WTC11 (cell line): ENCODE measurements around the gene SOX8. TPM values are rescaled to one million over a fixed set of nuclear protein-coding genes. Genes with fewer than 3 reads are reported as not detected.

Experiments used
- ATAC-seq: fragments of 200-7000 bp; cut with Tn5 transposase; 2 replicates; pipeline ENCODE4 v1.10.0; 2021; ENCODE audit warnings: mild to moderate bottlenecking, moderate library complexity
- CTCF ChIA-PET: fragments of 300-600 bp; sonication (Branson Sonifier 250); formaldehyde crosslinking; loops from one replicate; lab custom pipeline; 2021; ENCODE audit warnings: antibody characterized with exemption; lab: Charles Lee
- POLR2A ChIA-PET: fragments of 350-600 bp; sonication (Branson Sonifier 250); formaldehyde crosslinking; loops from one replicate; lab custom pipeline; 2021; ENCODE audit warnings: antibody characterized with exemption; lab: Charles Lee
- DNase-seq: peaks from one replicate; pipeline ENCODE4 v3.0.0; 2021; ENCODE audit warnings: low spot score
- H3K27ac Mint-ChIP-seq: 2 replicates; pipeline ENCODE4 v1.8.0; 2021; ENCODE audit warnings: mixed read lengths
- H3K27me3 Mint-ChIP-seq: 2 replicates; pipeline ENCODE4 v1.8.0; 2021; ENCODE audit warnings: low read depth, mild to moderate bottlenecking, moderate library complexity, mixed read lengths
- H3K36me3 Mint-ChIP-seq: 2 replicates; pipeline ENCODE4 v1.8.0; 2021; ENCODE audit warnings: mixed read lengths
- H3K4me1 Mint-ChIP-seq: 2 replicates; pipeline ENCODE4 v1.8.0; 2022; ENCODE audit warnings: mixed read lengths
- H3K4me3 Mint-ChIP-seq: 2 replicates; pipeline ENCODE4 v1.8.0; 2021; ENCODE audit warnings: mild to moderate bottlenecking, moderate library complexity, mixed read lengths
- H3K9me3 Mint-ChIP-seq: 2 replicates; pipeline ENCODE4 v1.8.0; 2021; ENCODE audit warnings: mixed read lengths
- ATF1 ChIP-seq: sonication (generic); formaldehyde crosslinking; IDR thresholded peaks from 2 replicates; pipeline ENCODE4 v1.8.1; 2023; ENCODE audit warnings: mild to moderate bottlenecking, moderate library complexity, missing genetic modification reagents
- ATF3 ChIP-seq: sonication (generic); formaldehyde crosslinking; conservative IDR thresholded peaks from 2 replicates; pipeline ENCODE4 v1.8.1; 2022; ENCODE audit warnings: mild to moderate bottlenecking, missing genetic modification reagents
- E2F4 ChIP-seq: sonication (generic); formaldehyde crosslinking; IDR thresholded peaks from 2 replicates; pipeline ENCODE4 v1.8.1; 2022; ENCODE audit warnings: low read depth, mild to moderate bottlenecking, moderate library complexity, missing genetic modification reagents, borderline replicate concordance
- GRHL2 ChIP-seq: fragments of 250-450 bp; sonication (Bioruptor Pico); IDR thresholded peaks from 2 replicates; pipeline ENCODE4 v1.8.0; 2022; ENCODE audit warnings: mild to moderate bottlenecking, moderate library complexity; ENCODE audit not compliant: insufficient replicate concordance, severe bottlenecking
- GTF2I ChIP-seq: fragments of 250-450 bp; sonication (Bioruptor Pico); conservative IDR thresholded peaks from 2 replicates; pipeline ENCODE4 v1.4.0; 2021; ENCODE audit warnings: mild to moderate bottlenecking
- SMAD3 ChIP-seq: sonication (generic); formaldehyde crosslinking; IDR thresholded peaks from 2 replicates; pipeline ENCODE4 v1.8.0; 2022; ENCODE audit warnings: missing genetic modification reagents, mild to moderate bottlenecking, borderline replicate concordance
- USF2 ChIP-seq: sonication (generic); formaldehyde crosslinking; IDR thresholded peaks from 2 replicates; pipeline ENCODE4 v1.8.1; 2023; ENCODE audit warnings: mild to moderate bottlenecking, missing genetic modification reagents, moderate library complexity
- ZBTB43 ChIP-seq: sonication (generic); formaldehyde crosslinking; IDR thresholded peaks from 2 replicates; pipeline ENCODE4 v1.8.1; 2023; ENCODE audit warnings: mild to moderate bottlenecking, missing genetic modification reagents
- ZMAT4 ChIP-seq: fragments of 250-450 bp; sonication (Bioruptor Pico); IDR thresholded peaks from 2 replicates; pipeline ENCODE4 v1.9.0; 2021; ENCODE audit warnings: mild to moderate bottlenecking
- ZNF121 ChIP-seq: sonication (generic); formaldehyde crosslinking; IDR thresholded peaks from 2 replicates; pipeline ENCODE4 v1.8.0; 2023; ENCODE audit warnings: missing genetic modification reagents
- ZNF281 ChIP-seq: sonication (generic); formaldehyde crosslinking; IDR thresholded peaks from 2 replicates; pipeline ENCODE4 v1.8.0; 2023; ENCODE audit warnings: mild to moderate bottlenecking, missing genetic modification reagents
- ZNF423 ChIP-seq: fragments of 250-450 bp; sonication (Bioruptor Pico); IDR thresholded peaks from 2 replicates; pipeline ENCODE4 v2.1.2; 2022; ENCODE audit warnings: mild to moderate bottlenecking, moderate library complexity
- ZNF425 ChIP-seq: fragments of 250-450 bp; sonication (Bioruptor Pico); conservative IDR thresholded peaks from 2 replicates; pipeline ENCODE4 v1.9.0; 2021; ENCODE audit warnings: mild to moderate bottlenecking
- ZNF671 ChIP-seq: fragments of 250-450 bp; sonication (Bioruptor Pico); IDR thresholded peaks from 2 replicates; pipeline ENCODE4 v1.8.0; 2021; ENCODE audit warnings: mild to moderate bottlenecking
- total RNA-seq: library from RNA; stranded (reverse); gene quantifications from 3 replicates; pipeline ENCODE4 v1.2.3, GENCODE V29; 2021

SOX8 gene
- total RNA-seq, 1 experiment from 2014 or later, result 12.3 TPM

- TF ChIP-seq USF2 (CRISPR knock-in tag) (no peak), ZNF281 (CRISPR knock-in tag) (no peak), ZNF423 (no peak), ZNF121 (CRISPR knock-in tag) (no peak)
Observed at GRCh38 chr16:1012135-1012534, 30.6 kb downstream of the SOX8 start (continued).

GRCh38 chr16:1012722-1013592 lies 31.4 kb downstream of the SOX8 start:
- ChIA-PET POLR2A (interaction anchor here (0.6 kb wide), 1 partner anchor 140 kb away, joined by 3 read pairs; no protein-coding TSS in a partner anchor), CTCF (interaction anchor here (1.8 kb wide), 1 partner anchor 43 kb away, joined by 5 read pairs; no protein-coding TSS in a partner anchor)
- Mint-ChIP-seq H3K27ac (no peak overlapping the region), H3K9me3 (no peaks in the 10 kb centered on the region), H3K36me3 (no peaks in the 10 kb centered on the region), H3K4me3 (no peak overlapping the region), H3K4me1 (no peaks in the 10 kb centered on the region), H3K27me3 (no peaks in the 10 kb centered on the region)
- TF ChIP-seq GTF2I (CRISPR knock-in tag) (no peak), ZBTB43 (CRISPR knock-in tag) (0 out of 2 replicates have a peak, but pooled peaks have one; percentile 79)
- no peak for ATAC-seq
- no peak for DNase-seq

GRCh38 chr16:1013593-1013900 lies 32.0 kb downstream of the SOX8 start:
- no peak for ATAC-seq
- CTCF ChIA-PET, result interaction anchor here (1.8 kb wide), 1 partner anchor 42 kb away, joined by 5 read pairs; no protein-coding TSS in a partner anchor
- no peak for TF ChIP-seq GRHL2
- no peak for TF ChIP-seq ZMAT4 (CRISPR knock-in tag)
- no peak for TF ChIP-seq ZNF425 (CRISPR knock-in tag)
- TF ChIP-seq, all 79 proteins: peak for 0
- no peak for DNase-seq
- Mint-ChIP-seq H3K36me3 (no peaks in the 10 kb centered on the region), H3K9me3 (no peaks in the 10 kb centered on the region), H3K27ac (no peak overlapping the region), H3K27me3 (no peaks in the 10 kb centered on the region), H3K4me1 (no peaks in the 10 kb centered on the region), H3K4me3 (no peak overlapping the region)
- POLR2A ChIA-PET, result interaction anchor here (0.6 kb wide), 1 partner anchor 140 kb away, joined by 3 read pairs; no protein-coding TSS in a partner anchor

GRCh38 chr16:1014221-1014620 lies 32.7 kb downstream of the SOX8 start:
- no peak for DNase-seq
- H3K27me3 Mint-ChIP-seq, result no peaks in the 10 kb centered on the region
- ATAC-seq, result no peak
- H3K9me3 Mint-ChIP-seq, result no peaks in the 10 kb centered on the region
- no peaks in the 10 kb centered on the region for H3K4me1 Mint-ChIP-seq
- ChIA-PET CTCF (interaction anchor here (1.8 kb wide), 1 partner anchor 41 kb away, joined by 5 read pairs; no protein-coding TSS in a partner anchor), POLR2A (no interaction called here)
- TF ChIP-seq ATF3 (CRISPR knock-in tag) (no peak), ZNF281 (CRISPR knock-in tag) (no peak), E2F4 (CRISPR knock-in tag) (no peak), ATF1 (CRISPR knock-in tag) (no peak), SMAD3 (no peak), ZNF671 (CRISPR knock-in tag) (no peak)
- TF ChIP-seq, all 79 proteins: peak for 0
- Mint-ChIP-seq H3K4me3 (no peak overlapping the region), H3K27ac (no peak overlapping the region), H3K36me3 (no peaks in the 10 kb centered on the region)
